NCI-H774 (cell line): Measurements from ENCODE around the gene NDUFV3.
"Not testable (repeated sequence)": the region's sequence is repeated elsewhere in the genome, so short reads cannot be mapped to it uniquely, and the experiment has no call there.

Source experiments
- DNase-seq: peaks from one replicate; lab custom pipeline; 2025; lab: John Stamatoyannopoulos, UW

Gene NDUFV3

GRCh38 chr21:42936360-42936759 is 43.3 kb downstream of the NDUFV3 start:
- DNase-seq = not testable (repeated sequence)

DNA sequence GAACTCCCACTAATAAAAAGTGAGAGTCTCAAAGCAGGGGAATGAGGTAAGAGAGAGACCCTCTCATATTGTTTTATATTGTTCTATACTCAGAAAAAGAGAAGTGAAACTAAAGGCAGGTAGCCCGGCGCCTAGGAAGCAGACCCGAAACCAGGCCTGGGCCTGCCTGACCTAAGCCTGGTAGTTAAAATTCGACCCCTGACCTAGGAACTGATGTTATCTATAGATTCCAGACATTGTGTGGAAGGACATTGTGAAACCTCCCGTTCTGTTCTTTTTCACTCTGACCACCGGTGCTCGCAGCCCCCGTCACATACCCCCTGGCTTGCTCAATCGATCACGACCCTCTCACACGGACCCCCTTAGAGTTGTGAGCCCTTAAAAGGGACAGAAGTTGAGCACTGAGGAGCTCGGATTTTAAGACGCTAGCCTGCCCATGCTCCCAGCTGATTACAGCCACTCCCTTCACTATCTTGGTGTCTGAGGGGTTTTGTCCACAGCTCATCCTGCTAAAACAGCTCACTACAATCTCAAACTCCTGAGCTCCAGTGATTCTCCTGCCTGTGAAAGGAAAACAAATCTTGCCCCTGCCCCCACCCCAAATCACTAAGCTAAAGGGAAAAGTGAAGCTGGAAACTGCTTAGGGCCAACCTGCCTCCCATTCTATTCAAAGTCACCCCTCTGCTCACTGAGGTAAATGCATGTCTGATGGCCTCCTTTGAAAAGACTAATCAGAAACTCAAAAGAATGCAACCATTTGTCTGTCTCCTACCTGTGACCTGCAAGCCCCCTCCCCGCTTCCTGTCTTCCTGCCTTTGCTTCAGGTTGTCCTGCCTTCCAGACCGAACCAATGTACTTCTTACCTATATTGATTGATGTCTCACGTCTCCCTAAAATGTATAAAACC is 44.2 kb downstream of the NDUFV3 start:
- DNase-seq = not testable (repeated sequence)

- no peak for DNase-seq
Measured at GRCh38 chr21:42937960-42938605, 45.0 kb downstream of the NDUFV3 start.

GRCh38 chr21:42938606-42938995 is 45.5 kb downstream of the NDUFV3 start:
- DNase-seq = not testable (repeated sequence)

- DNase-seq = no peak
Measured at GRCh38 chr21:42939582-42940413, 46.7 kb downstream of the NDUFV3 start.

- DNase-seq = no peak
Measured at GRCh38 chr21:42941696-42942085, 48.6 kb downstream of the NDUFV3 start.

- no peak for DNase-seq
Measured at GRCh38 chr21:42942244-42942643, 49.1 kb downstream of the NDUFV3 start.

GRCh38 chr21:42949094-42949755 is 56.1 kb downstream of the NDUFV3 start:
- DNase-seq = not testable (repeated sequence)

GRCh38 chr21:42951193-42951592 is 58.1 kb downstream of the NDUFV3 start:
- not testable (repeated sequence) for DNase-seq

DNA sequence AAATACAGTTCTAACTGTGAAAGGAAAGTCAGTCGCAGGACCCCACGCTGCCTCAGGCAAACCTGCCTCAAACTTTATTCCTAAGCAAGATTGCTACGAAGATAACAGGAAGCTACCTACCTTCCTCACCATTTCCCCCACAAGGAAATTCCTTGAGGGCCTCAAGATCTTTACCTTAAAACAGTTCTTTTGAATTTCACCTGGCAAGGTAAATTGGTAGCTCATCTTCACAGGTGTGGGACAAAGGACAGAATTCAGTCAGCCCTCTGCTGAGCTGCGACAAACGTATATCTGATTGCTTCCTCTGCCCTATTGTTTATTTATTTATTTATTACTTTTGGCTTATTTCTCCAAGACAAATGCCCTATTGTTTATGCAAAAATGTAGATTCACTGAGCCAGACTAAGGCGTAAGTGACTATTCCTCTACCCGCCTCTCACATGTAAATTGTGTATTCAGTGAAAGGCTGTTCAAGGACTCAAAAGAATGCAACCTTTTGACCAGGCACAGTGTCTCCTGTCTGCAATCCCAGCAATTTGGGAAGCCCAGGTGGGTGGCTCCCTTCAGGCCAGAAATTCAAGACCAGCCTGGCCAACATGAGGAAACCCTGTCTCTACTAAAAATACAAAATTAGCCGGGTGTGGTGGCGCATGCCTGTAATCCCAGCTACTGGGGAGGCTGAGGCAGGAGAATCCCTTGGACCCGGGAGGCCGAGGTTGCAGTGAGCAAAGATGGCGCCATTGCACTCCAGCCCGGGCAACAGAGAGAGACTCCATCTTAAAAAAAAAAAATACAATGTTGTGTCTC is 63.9 kb downstream of the NDUFV3 start:
- DNase-seq = no peak

- not testable (repeated sequence) for DNase-seq
Measured at GRCh38 chr21:42958122-42958521, 65.0 kb downstream of the NDUFV3 start.

GRCh38 chr21:42959728-42960127 is 66.6 kb downstream of the NDUFV3 start:
- no peak for DNase-seq

DNA sequence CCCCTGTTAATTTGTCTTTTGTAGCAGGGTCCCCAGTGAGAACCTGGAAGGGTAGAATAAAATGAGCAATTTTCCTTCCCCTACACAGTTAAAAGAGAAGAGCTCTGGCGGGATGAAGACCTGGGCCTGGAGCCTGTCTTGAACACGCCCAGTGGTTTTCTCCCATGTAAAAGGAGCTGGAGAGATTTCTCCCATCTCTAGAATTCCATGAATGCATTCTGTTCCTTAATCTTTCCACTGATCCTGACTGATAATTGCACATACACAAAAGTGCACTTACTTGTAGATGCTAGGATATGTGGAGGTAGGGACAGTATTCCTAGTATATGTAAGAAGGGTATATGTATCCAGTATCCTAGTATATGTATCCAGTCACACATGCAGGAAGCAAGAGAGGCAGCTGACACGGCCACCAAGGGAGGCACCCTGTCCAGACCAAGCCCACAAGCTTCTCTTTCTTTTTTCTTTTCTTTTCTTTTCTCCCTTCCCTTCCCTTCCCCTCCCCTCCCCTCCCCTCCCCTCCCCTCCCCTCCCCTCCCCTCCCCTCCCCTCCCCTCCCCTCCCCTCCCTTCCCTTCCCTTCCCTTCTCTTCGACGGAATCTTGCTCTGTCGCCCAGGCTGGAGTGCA is 69.4 kb downstream of the NDUFV3 start:
- DNase-seq = no peak
